Prostate gland (tissue), 2 donors: ENCODE results near the gene CCDC174.

Source experiments
- POLR2A ChIP-seq: fragments of 450-650 bp; IDR thresholded peaks from one replicate; pipeline ENCODE4 v1.6.1; 2016; ENCODE audit warnings: antibody characterized with exemption, mild to moderate bottlenecking
- POLR2AphosphoS5 ChIP-seq: sonication (generic); formaldehyde crosslinking; IDR thresholded peaks from one replicate; pipeline ENCODE4 v1.6.1; 2017; ENCODE audit warnings: antibody characterized with exemption
- TF ChIP-seq, protein P1 (sequence below), 4 experiments: fragments of 200-600 bp in 2 of 4; fragments of 450-650 bp in 2 of 4; sonication (generic) in 2 of 4; IDR thresholded peaks; 1 replicate in 3 of 4; 2 replicates in 1 of 4; pipeline ENCODE4 v1.5.1; 2016 to 2019; ENCODE audit warnings: antibody characterized with exemption in 4 of 4, mild to moderate bottlenecking in 2 of 4, moderate library complexity in 2 of 4

DNA sequence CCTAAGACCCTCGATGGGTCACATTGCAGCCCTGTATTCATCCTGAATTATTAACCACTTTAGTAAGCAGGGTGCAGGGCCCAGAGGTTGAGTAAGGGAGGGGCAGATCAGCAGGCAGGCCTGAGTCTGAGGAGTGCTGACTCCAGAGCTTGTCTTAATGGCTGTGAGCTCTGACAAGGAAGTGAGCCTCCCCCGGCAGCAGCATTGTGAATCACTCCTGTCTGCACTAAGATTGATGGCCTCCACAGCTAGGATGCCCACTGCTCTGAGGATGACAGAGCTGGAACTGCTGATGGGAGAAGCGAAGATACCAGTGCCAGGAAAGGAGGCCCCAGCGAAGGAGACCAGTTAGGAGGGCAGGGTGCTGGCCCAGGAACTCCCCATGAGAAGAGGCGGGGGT, 46.5 kb upstream of the CCDC174 start:
- TF ChIP-seq, protein P1, sequence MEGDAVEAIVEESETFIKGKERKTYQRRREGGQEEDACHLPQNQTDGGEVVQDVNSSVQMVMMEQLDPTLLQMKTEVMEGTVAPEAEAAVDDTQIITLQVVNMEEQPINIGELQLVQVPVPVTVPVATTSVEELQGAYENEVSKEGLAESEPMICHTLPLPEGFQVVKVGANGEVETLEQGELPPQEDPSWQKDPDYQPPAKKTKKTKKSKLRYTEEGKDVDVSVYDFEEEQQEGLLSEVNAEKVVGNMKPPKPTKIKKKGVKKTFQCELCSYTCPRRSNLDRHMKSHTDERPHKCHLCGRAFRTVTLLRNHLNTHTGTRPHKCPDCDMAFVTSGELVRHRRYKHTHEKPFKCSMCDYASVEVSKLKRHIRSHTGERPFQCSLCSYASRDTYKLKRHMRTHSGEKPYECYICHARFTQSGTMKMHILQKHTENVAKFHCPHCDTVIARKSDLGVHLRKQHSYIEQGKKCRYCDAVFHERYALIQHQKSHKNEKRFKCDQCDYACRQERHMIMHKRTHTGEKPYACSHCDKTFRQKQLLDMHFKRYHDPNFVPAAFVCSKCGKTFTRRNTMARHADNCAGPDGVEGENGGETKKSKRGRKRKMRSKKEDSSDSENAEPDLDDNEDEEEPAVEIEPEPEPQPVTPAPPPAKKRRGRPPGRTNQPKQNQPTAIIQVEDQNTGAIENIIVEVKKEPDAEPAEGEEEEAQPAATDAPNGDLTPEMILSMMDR (IDR thresholded peaks at IDR 0.05) = no peak
- TF ChIP-seq POLR2AphosphoS5 = no peak
- no peak for TF ChIP-seq POLR2A
